OCI-LY3 (cell line): ENCODE measurements around the gene EPHA5.
A peak's percentile ranks its signal among the peaks of the same experiment; 100 is the strongest.

Experiments
- H2AFZ ChIP-seq: fragments of 200-600, 300-600 bp; shearing (Covaris generic); 2 replicates; pipeline ENCODE4 v1.6.0; 2014; ENCODE audit warnings: antibody characterized with exemption, low read depth, low read length
- H3K27ac ChIP-seq: fragments of 200-600, 300-600 bp; sonication (generic); 2 replicates; pipeline ENCODE4 v1.5.1; 2014; ENCODE audit warnings: mild to moderate bottlenecking, low read length, moderate library complexity, mixed read lengths
- H3K27me3 ChIP-seq: fragments of 200-600, 300-600 bp; sonication (generic); 2 replicates; pipeline ENCODE4 v1.6.1; 2014; ENCODE audit warnings: low read depth, low read length, mixed read lengths
- H3K36me3 ChIP-seq: fragments of 200-600, 300-600 bp; sonication (generic); replicated peaks from 2 replicates; pipeline ENCODE3; 2014; ENCODE audit warnings: low read depth, low read length, mixed read lengths
- H3K4me1 ChIP-seq: fragments of 300-600, 200-600 bp; sonication (generic); 2 replicates; pipeline ENCODE4 v1.6.1; 2014; ENCODE audit warnings: low read length, mixed read lengths
- H3K4me2 ChIP-seq: fragments of 200-600, 300-600 bp; sonication (generic); 2 replicates; pipeline ENCODE4 v1.6.1; 2014; ENCODE audit warnings: low read length, mixed read lengths
- H3K4me3 ChIP-seq: fragments of 300-600, 200-600 bp; sonication (generic); 2 replicates; pipeline ENCODE4 v1.5.1; 2014; ENCODE audit warnings: antibody characterized with exemption, mild to moderate bottlenecking, low read length, moderate library complexity
- H3K79me2 ChIP-seq: fragments of 300-600, 200-600 bp; shearing (Covaris generic); 2 replicates; pipeline ENCODE4 v1.6.1; 2014; ENCODE audit warnings: mild to moderate bottlenecking, low read length, mixed read lengths
- H3K9ac ChIP-seq: fragments of 300-600, 200-600 bp; shearing (Covaris generic); 2 replicates; pipeline ENCODE4 v1.6.0; 2014; ENCODE audit warnings: mild to moderate bottlenecking, low read length, moderate library complexity
- H3K9me3 ChIP-seq: fragments of 200-600, 300-600 bp; shearing (Covaris generic); 2 replicates; pipeline ENCODE4 v1.6.1; 2014; ENCODE audit warnings: low read length, mixed read lengths; ENCODE audit not compliant: insufficient read depth
- H4K20me1 ChIP-seq: fragments of 200-600, 300-600 bp; sonication (generic); 2 replicates; pipeline ENCODE4 v1.6.1; 2016; ENCODE audit warnings: low read length, mixed read lengths; ENCODE audit not compliant: insufficient read depth
- CTCF ChIP-seq: fragments of 200-600, 300-600 bp; sonication (generic); IDR thresholded peaks from 2 replicates; pipeline ENCODE4 v1.5.1; 2014; ENCODE audit warnings: antibody characterized with exemption, low read length, low read depth
- EZH2phosphoT487 ChIP-seq: fragments of 200-600 bp; shearing (Covaris generic); IDR thresholded peaks from 2 replicates; pipeline ENCODE4 v1.6.1; 2018; ENCODE audit warnings: antibody characterized with exemption, mixed run types, low read depth

Gene EPHA5

GRCh38 chr4:65302145-65302544 is 368.1 kb downstream of the EPHA5 start:
- Histone ChIP-seq H3K4me3 (peak overlapping the region; percentile 20), H3K36me3 (peaks cover 13% of the 10 kb centered on the region), H2AFZ (no peak overlapping the region), H3K79me2 (no peaks in the 10 kb centered on the region), H3K9me3 (no peaks in the 10 kb centered on the region), H3K4me2 (peak overlapping the region; percentile 53), H4K20me1 (no peaks in the 10 kb centered on the region), H3K9ac (peak overlapping the region; percentile 10; the same call in 1 of the 2 replicates), H3K4me1 (peaks cover 51% of the 10 kb centered on the region), H3K27me3 (no peaks in the 10 kb centered on the region), H3K27ac (peak overlapping the region; percentile 80)
- TF ChIP-seq EZH2phosphoT487 = no peak
- TF ChIP-seq CTCF = no peak

GRCh38 chr4:65296246-65296645 is 374.0 kb downstream of the EPHA5 start:
- TF ChIP-seq EZH2phosphoT487 (no peak), CTCF (no peak)
- H3K4me1 ChIP-seq = peaks cover 5% of the 10 kb centered on the region; the same call in 1 of the 2 replicates
- H3K4me3 ChIP-seq = no peak overlapping the region
- peaks cover 5% of the 10 kb centered on the region for H3K36me3 ChIP-seq
- no peaks in the 10 kb centered on the region for H3K27me3 ChIP-seq
- H3K27ac ChIP-seq = no peak overlapping the region
- H3K9me3 ChIP-seq = no peaks in the 10 kb centered on the region
- no peaks in the 10 kb centered on the region for H3K79me2 ChIP-seq
- H3K9ac ChIP-seq = no peak overlapping the region
- H3K4me2 ChIP-seq = no peak overlapping the region
- no peaks in the 10 kb centered on the region for H4K20me1 ChIP-seq
- no peak overlapping the region for H2AFZ ChIP-seq

GRCh38 chr4:65287071-65287470 is 383.2 kb downstream of the EPHA5 start:
- Histone ChIP-seq H3K36me3 (peaks cover 5% of the 10 kb centered on the region), H3K27ac (no peak overlapping the region), H3K4me3 (no peak overlapping the region), H3K79me2 (no peaks in the 10 kb centered on the region), H2AFZ (no peak overlapping the region), H3K27me3 (no peaks in the 10 kb centered on the region), H3K9ac (no peak overlapping the region), H4K20me1 (no peaks in the 10 kb centered on the region), H3K9me3 (peaks cover 11% of the 10 kb centered on the region; the same call in 1 of the 2 replicates), H3K4me2 (no peak overlapping the region), H3K4me1 (no peaks in the 10 kb centered on the region)
- TF ChIP-seq EZH2phosphoT487 (no peak), CTCF (no peak)
